HepG2 (cell line): ENCODE data around the gene OR2V2. TPM values are rescaled to one million over a fixed set of nuclear protein-coding genes. Genes with fewer than 3 reads are reported as not detected.

Source experiments
- BCL6 ChIP-seq: IDR thresholded peaks from 2 replicates; pipeline ENCODE4 v1.6.1; 2016; ENCODE audit warnings: missing genetic modification reagents, missing compliant biosample characterization
- HDAC1 ChIP-seq: sonication (generic); formaldehyde crosslinking; IDR thresholded peaks from 2 replicates; pipeline ENCODE4 v1.5.1; 2020; ENCODE audit warnings: mild to moderate bottlenecking, missing genetic modification reagents
- KIAA2018 ChIP-seq: sonication (generic); formaldehyde crosslinking; IDR thresholded peaks from 2 replicates; pipeline ENCODE4 v1.5.0; 2020; ENCODE audit warnings: mild to moderate bottlenecking, missing genetic modification reagents, borderline replicate concordance
- NBN ChIP-seq: fragments of 450-650 bp; conservative IDR thresholded peaks from 2 replicates; pipeline ENCODE4 v1.6.1; 2017
- PREB ChIP-seq: sonication (generic); formaldehyde crosslinking; IDR thresholded peaks from 2 replicates; pipeline ENCODE4 v1.4.0; 2020; ENCODE audit warnings: missing genetic modification reagents
- SMC3 ChIP-seq: IDR thresholded peaks from 2 replicates; pipeline ENCODE4 v1.6.1; 2011; ENCODE audit warnings: low read length, improper control_type of control experiment
- YEATS2 ChIP-seq: sonication (generic); formaldehyde crosslinking; IDR thresholded peaks from 2 replicates; pipeline ENCODE4 v1.4.0; 2020; ENCODE audit warnings: missing genetic modification reagents, borderline replicate concordance
- ZBTB43 ChIP-seq: sonication (generic); formaldehyde crosslinking; conservative IDR thresholded peaks from 2 replicates; pipeline ENCODE4 v1.4.0; 2020; ENCODE audit warnings: missing genetic modification reagents
- ZFP91 ChIP-seq: sonication (generic); formaldehyde crosslinking; IDR thresholded peaks from 2 replicates; pipeline ENCODE4 v1.9.0; 2022; ENCODE audit warnings: missing genetic modification reagents, mild to moderate bottlenecking, borderline replicate concordance
- ZNF275 ChIP-seq: sonication (generic); formaldehyde crosslinking; IDR thresholded peaks from 2 replicates; pipeline ENCODE4 v1.8.0; 2022; ENCODE audit warnings: missing genetic modification reagents, mild to moderate bottlenecking, inconsistent platforms, borderline replicate concordance
- ZSCAN29 ChIP-seq: sonication (generic); formaldehyde crosslinking; conservative IDR thresholded peaks from 2 replicates; pipeline ENCODE4 v1.4.0; 2020; ENCODE audit warnings: mild to moderate bottlenecking, missing genetic modification reagents
- ZSCAN31 ChIP-seq: sonication (generic); formaldehyde crosslinking; IDR thresholded peaks from 2 replicates; pipeline ENCODE4 v1.5.0; 2020; ENCODE audit warnings: low read depth, mild to moderate bottlenecking, missing genetic modification reagents
- polyA plus RNA-seq, 8 experiments: library from polyadenylated mRNA; depleted of rRNA in 3 of 8; stranded (reverse) in 7 of 8; unstranded in 1 of 8; fragments of >200 nt; fragmentation: Illumina TruSeq in 4 of 8; extraction: Trizol in 4 of 8; gene quantifications; 2 replicates each; pipeline versions ENCODE4 v1.2.1 to v1.2.3, GENCODE V29; 2011 to 2016; ENCODE audit warnings: low read depth in 4 of 8, missing spikeins in 1 of 8, mixed read lengths in 1 of 8; ENCODE audit not compliant: insufficient read depth in 1 of 8
- total RNA-seq, 5 experiments: library from RNA; depleted of rRNA; stranded (reverse); fragments of >200 nt; fragmentation: Illumina TruSeq; extraction: Trizol; gene quantifications; 2 replicates each; pipeline ENCODE4 v1.2.3, GENCODE V29; 2016; ENCODE audit warnings: low read depth in 1 of 5

OR2V2 gene
- total and polyA plus RNA-seq, 2 of the 13 experiments (the other 11 are each of a cell fraction or from before 2014, with no cell fraction given), result not detected

GRCh38 chr5:181194489-181195248 is 47.3 kb downstream of the OR2V2 start (continued):
- TF ChIP-seq ZNF275, result no peak
- no peak for TF ChIP-seq KIAA2018 (CRISPR knock-in tag)
- no peak for TF ChIP-seq ZBTB43 (CRISPR knock-in tag)
- no peak for TF ChIP-seq PREB (CRISPR knock-in tag)
- no peak for TF ChIP-seq HDAC1 (CRISPR knock-in tag)
- TF ChIP-seq NBN, result no peak
- TF ChIP-seq ZSCAN31, result no peak
- no peak for TF ChIP-seq ZFP91 (CRISPR knock-in tag)
- no peak for TF ChIP-seq SMC3
- no peak for TF ChIP-seq YEATS2
- no peak for TF ChIP-seq BCL6 (CRISPR knock-in tag)
- no peak for TF ChIP-seq ZSCAN29 (CRISPR knock-in tag)
